Stimulated activated CD4-positive, alpha-beta T cell treated with anti-CD3 and anti-CD28 coated beads, TNF-alpha, amount 100 ng/mL, for 24 hours (primary cell): ENCODE results near the gene NR5A1.

ENCODE experiments used
- DNase-seq, 3 experiments: peaks; one replicate each; pipeline ENCODE4 v3.0.0-alpha.2; 2020; ENCODE audit warnings: low read depth in 3 of 3

Gene NR5A1

DNA sequence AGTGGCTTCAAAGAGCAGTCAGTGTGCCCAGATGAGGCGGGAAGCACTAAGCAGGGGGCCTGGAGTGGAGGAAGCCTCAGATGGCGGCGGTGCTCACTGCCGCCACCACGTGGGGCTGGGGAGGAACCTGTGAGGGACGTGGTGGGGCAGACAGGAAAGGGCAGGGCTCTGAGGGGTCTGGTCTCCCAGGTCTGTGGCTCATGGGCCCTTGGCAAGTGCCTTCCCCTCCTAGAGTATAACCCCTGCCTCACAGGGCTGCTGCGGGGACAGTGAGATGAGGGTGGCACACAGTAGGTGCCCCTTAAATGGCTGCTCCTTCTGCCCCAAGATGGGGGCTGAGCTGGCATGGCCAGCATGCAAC, 26.6 kb downstream of the NR5A1 start:
- no peak for DNase-seq

DNA sequence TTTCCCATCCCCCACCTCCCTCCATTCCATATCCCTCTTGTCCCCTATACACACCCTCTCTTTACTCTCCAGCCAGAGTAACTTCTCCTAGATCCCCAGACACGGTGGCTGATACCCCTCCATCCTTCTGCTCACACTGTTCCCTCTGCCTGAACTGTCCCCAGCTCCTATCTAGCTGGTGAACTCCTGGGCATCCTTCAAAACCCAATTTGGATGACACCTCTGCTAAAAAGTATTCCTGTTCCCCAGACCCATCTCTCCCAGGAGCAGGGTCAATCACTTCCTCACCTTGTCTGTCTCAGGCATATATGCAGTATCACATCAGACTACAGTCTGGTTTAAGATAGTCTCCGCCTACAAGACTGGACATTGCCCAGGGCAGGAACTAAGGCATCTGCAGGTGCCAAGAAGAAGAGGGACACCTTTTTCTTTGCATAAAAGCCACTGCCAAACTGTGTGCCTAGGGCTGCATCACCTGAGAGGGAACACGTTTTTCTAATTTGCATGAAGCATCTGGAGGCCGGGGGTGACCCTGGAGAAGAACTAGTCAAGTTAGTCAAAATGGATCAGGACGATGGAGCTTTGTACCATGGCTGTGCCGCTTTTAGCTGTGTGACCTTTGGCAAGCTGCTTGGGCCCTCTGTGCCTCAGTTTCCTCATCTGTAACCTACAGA, 27.1 kb downstream of the NR5A1 start:
- DNase-seq, result no peak

DNA sequence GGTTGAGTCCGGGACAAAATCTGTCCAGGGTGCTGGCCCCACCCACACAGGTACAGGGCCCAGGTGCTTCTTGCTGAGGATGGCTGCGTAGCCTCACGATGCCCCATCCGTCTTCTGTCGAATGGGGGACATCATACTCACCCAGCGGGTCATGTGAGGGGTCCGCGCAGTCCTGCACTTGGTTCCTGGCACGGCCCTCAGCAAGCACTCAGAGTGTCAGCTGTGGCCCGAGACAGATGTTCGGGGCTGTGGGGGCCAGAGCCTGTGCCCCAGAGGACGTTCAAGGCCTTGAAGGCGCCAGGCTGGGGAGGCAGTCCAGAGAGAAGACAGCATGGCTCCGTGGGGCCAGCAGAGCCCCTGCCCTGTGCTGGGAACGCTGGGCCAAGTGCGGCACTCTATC, 27.8 kb downstream of the NR5A1 start:
- DNase-seq, result no peak

DNA sequence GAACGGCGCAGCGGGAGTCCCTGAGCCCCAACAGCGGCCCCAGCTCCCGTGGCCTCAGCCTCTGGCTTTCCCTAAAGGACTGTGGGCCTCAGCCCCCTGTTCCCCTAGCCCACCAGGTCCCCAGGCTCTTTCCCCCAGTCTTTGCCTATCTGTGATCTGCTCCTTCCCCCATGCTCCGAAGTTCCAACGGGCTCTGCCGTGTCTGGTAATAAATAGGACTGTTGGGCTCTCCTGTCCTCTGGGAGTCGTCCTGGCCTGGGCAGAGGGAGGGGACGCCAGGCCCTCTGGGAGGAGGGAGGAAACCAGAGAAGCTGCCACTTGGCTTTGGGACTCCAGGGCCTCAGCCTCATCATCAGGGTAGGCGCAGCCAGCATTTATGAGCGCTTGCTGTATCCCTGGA, 28.8 kb downstream of the NR5A1 start:
- no peak for DNase-seq

DNA sequence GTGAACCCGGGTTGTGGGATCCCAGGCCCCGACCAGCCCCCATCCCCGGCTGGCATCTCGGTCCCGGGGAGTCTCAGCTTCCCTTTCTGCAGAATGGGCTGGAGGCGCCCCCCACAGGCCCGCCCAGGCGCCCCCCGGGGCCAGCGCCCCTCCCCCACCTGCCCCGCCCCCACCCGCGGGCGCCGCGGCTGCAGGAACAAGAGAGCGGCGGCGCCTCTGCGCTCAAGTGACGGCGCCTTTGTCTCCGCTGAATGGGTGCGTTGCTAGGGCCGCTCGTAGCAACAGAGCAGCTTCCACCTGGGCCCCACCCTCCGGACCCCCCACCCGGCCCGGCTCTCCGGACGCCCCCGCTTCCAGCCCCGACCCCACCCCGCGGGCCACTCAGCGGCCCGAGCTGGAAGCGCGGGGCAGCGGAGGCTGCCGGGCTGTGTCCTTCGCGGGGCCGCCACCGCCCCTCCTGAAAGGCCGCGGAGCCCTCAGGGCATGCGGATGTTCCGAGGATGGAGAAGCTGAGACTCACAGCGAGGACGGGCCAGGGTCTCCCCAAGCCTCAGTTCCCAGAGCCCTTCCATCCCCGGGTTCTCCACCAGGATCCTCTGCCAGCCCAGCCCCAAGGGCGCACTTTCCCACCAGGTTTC, 29.4 kb downstream of the NR5A1 start:
- DNase-seq, result no peak

DNA sequence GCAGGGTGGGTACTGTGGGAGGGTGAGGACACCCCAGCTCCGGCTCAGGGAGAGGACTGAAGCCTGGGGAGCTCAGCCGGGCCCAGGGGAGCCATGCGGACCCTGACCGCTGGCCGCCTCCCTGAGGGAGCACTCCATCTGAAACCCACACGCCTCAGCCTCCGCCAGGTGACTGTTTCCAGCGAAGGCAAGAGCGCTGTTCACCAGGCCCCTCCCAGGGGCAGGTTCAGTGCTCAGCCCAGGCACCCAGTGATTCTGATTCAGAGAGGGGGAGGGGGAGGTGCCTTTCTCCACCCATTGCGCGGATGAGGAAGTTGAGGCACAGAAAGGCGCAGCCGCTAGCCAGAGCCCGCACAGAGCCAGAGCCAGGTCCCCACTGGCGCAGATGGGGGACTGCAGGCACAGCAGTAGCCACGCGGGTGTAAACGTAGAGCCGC, 30.0 kb downstream of the NR5A1 start:
- no peak for DNase-seq

DNA sequence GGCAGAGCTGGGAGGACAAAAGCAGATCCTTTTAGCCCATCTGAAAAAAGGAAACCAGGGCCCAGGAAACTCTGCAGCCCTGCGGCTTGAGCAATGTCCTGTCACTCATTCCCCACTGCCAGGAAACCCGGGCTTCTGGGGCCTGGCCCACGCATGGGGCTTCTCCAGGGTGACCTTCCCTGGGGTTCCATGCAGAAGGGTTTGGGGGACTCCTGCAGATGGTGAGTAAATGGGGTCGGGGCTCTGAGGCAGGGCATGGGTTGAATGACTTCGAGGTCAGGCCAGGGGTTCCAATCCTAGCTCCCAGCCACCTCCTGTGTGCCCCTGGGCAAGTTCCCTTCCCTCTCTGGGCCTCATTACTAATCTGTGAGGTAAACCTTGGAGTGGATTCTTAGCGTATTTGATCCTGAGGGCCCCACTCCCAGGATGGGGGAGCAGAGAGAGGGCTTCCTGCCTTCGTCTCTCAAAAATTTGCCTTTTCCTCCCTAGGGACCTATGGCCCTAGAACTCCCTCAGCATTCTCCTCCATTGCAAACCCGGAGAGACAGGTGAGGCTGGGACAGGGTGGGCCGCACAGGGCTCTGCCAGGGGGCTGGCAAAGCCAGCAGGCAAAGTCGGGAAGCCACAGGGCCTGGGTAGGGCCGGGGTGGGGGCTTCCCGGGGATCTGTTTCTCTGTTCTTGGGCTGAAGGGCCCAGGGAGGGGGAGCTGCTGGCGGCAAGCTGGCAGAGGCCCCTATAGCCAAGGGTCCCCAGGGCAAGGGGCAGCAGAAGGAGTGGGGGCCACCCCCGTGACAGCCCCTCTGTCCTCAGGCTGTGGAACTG, 31.1 kb downstream of the NR5A1 start:
- no peak for DNase-seq

DNA sequence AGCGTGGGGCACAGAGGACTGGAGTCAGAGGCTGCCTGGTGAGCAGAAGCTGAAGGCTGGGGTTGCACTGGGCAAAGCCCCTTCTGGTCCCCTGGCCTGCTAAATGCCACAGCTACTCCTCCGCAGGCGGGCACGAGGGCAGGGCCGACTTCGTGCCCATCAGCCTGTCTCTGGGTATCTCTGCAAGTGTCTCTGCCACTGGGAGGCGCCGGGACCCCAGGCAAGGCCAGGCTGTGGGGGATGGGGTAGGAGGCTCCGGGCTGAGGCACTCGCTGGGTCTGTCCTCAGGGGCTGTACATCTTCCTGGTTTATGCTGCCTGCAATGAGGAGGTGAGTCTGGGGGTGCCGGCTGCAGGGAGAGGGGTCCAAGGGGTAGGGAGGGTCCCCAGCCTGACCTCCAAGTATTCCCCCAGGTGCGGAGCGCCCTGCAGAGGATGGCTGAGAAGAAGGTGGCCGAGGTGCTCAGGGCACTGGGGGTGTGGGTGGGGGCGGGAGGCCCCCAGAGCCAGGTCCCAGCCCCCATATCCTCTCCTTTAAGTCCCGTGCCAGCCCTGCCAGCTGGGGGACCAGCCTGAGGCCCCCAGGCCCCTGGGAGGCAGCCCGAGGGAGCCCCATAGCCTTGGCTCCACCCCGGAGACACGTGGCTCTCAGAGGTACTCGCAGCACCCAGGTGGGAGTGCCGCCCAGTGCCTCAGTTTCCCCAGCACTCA, 31.9 kb downstream of the NR5A1 start:
- no peak for DNase-seq

DNA sequence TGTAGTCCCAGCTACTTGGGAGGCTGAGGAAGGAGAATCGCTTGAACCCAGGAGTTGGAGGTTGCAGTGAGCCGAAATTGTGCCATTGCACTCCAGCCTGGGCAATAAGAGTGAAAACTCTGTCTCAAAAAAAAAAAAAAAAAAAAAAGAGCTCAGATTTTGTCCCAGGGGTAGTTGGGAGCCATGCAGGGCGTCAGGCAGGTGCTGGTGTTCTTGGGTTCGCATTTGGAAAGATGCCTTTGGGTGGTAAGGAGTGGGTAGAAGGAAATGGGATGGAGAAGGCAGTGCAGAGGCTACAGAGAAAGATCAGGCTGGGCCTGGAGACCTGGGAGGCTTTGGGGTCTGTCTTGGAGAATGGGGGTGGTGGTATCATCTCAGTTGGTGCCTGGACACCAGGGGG, 33.0 kb downstream of the NR5A1 start:
- DNase-seq, result no peak

DNA sequence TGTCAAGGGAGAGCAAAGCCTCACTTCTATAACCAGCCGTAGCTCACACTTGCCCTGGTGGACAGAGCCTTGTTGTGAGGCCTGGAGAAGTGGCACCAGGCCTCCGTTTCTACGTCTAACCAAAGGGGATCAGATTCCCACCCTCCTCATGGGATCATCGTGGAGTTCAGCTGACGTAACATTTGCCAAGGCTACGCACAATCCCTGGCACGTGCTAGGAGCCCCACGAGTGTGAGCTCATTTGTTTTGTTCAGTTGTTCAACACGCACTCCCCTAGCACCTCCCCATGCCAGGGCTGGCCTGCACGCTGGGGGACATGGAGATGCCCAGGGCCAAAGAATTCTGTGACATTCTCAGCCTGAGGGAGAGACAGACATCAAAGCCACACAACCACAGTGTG, 33.9 kb downstream of the NR5A1 start:
- DNase-seq, result no peak

DNA sequence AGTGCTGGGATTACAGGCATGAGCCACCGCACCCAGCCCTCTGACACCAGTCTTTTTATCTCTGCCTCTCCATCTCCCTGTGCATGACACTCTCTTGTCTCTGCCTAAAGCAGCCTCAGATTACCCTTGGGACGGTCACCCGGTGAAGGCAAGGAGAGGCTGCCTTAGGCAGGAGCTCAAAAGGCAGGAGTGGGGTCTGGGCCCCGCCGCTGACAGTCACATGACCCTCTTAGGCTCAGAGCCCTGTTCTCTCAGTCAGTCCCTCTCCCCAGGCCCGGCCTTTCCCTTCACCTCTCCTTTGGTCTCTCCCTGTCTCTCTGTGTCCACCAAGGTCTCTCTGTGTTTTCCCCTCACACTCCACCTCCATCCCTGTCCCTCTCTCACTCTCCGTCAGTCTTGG, 34.4 kb downstream of the NR5A1 start:
- no peak for DNase-seq

DNA sequence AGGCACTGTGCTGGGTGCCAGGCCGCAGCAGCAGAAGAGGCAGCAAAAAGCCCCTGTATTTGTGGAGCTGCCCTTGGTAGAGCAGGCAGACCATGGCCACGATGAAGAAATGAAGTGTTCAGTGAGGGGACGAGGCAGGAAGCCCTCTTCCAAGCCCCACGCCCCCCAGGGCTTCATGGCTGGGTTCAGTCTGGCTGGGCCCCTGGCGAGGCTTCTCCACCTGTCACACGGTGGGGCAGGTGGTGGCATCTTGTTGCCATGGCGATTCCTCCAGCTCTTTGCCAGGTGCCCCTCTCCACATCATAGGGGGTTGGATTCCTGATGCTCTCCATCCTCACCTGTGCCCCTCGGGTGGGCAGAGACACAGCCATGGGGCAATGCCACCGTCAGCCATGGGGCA, 35.4 kb downstream of the NR5A1 start:
- no peak for DNase-seq

DNA sequence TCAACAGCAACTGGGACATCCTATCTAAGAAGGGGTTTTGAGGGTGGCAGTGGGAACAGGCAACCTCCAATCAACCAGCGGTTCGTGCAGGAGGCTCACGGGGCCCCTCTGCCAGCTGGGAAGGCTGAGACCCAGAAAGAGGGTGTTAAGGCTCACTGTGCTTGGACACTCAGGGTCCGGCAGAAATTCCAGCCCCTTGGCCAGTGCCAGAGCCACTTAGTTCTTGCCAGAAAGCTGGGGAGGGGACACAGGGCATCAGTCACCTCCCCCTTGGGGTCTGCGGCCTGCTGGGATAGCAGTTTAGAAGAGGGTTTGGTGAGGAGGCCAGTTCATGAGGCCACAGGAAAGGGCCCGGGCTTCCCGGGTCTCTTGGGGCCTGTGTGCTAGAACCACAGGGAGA, 36.5 kb downstream of the NR5A1 start:
- no peak for DNase-seq

DNA sequence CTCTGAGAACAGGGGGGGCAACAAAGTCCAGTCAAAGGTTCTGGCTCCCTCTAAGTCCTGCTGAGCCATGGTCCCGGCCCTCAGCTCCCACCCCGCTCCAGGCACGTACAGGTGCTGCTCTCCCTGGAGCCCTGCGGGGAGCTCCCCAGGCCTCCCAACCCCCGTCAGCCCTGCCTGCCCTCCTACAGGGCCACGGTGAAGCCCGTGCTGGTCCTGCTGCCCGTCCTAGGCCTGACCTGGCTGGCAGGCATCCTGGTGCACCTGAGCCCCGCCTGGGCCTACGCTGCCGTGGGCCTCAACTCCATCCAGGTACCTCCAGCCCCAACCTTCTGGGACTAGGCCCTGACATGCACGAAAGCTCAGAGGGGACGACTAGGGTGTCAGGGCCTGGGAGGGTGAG, 36.9 kb downstream of the NR5A1 start:
- no peak for DNase-seq

DNA sequence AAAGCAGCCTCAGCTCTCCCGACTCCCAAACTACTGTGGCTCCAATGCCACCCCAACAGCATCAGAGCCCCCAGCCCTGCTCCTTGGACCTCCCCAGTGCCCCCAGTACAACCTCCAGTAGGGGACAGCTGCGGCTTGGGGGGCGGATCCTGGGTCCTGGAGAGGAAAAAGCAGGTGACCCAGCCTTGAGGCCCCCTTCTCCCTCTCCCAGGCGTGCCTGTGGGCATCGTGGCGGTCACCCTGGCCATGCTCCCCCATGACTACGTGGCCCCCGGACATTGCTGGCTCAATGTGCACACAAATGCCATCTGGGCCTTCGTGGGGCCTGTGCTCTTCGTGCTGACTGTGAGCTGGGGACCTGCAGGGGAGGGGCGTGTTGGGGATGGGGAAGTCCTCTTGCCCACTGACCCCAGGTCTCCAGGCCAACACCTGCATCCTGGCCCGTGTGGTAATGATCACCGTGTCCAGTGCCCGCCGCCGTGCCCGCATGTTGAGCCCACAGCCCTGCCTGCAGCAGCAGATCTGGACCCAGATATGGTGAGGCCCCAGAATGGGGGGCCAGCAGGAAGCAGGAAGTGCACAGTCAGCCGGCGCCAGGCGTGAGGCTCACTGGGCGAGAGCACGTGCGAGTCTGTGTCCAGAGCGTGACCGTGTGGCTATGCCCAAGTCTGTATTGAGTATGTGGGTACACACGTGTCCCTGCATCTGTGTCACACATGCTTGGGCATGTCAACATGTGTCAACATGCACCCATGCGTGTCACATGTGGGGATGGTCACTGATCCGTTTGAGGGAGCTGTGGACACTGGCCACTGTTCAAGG, 38.0 kb downstream of the NR5A1 start:
- DNase-seq, result no peak

DNA sequence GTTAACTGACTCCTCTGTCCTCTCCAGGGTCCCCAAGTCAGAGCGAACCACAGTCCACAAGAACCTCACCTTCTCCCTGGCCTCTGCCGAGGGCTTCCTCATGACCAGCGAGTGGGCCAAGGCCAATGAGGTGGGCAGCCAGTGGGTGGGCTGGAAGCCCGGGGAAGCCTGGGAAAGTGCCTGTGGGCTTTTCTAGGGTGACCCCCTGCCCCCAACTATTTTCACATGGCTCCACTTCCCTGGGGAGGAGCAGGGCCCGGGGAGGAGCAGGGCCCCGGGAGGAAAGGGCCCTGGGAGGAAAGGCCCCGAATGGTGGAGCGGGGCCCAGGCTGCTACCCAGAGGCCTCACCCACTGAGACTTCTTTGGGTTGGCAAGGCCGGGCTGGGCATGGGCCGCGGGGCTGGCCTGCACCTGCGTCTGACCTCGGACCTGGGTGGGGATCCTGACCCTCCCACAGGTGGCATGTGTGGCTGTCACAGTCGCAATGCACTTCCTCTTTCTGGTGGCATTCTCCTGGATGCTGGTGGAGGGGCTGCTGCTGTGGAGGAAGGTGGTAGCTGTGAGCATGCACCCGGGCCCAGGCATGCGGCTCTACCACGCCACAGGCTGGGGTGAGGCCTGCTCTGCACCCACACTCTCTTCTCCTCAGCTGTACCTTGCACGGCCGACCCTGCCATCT, 39.0 kb downstream of the NR5A1 start:
- DNase-seq, result no peak

DNA sequence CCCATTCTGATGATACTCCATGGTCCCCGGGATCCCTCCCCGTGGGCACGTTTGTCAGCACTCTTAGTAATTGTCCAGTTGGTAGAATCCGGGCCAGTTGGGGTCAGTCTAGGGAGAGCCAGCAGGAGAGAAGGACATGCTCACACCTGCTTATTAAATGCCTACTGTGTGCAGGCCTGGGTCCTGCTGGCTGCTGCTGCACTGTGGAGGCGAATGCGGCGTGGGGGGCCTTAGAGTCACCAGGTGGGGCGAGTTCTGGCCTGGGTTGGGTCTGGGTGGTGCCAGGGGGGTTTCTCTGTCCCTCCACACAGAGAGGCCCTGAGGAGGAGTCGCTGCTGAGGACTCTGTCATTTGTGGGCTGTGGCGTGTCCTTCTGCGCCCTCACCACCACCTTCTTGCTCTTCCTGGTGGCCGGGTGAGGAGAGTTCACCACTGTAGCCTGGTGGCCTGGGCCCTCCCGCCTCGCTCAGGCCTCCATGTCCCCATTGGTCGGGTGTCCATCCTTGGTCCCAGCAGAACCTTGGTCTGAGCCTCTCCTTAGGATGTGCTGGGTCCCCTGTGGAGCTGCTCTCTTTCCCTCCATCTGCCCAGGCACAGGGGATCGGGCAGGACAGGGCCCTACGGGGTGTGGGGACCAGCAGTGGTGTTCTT, 39.7 kb downstream of the NR5A1 start:
- no peak for DNase-seq

DNA sequence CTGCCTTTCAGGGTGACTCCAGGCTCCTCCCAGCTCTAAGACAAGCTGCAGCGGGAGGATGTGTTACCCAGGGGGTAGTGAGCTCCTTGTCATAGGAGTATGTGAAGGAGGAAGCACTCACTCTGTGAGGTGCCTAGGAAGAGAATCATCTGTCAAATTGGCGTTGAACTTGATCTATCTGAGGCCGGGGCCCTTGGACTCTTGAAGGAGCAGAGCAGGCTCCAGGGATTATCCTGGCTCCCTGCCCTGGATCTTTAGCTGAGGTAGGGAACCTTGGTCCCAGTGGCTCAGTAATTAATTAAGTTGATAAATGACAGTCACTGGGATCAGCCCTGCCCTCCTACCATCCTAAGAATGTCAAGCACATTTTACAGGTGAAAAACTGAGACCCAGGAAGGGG, 41.5 kb downstream of the NR5A1 start:
- DNase-seq, result no peak

DNA sequence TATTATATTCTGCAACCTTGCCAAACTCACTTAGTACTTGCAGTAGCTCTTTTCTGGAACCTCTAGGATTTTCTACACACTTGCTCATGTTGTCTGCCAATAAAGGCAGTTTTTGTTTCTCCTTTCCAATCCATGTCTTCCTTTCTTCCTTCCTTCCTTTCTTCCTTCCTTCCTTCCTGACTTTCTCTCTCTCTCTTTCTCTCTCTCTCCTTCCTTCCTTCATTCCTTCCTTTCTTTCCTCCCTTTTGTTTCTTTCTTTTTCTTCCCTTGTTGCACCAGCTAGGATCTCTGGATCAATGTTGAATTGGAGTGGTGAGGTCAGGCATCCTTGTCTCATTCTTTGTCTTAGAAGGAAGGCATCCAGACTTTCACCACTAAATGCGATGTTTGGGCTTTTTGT, 44.5 kb downstream of the NR5A1 start:
- DNase-seq, result no peak

DNA sequence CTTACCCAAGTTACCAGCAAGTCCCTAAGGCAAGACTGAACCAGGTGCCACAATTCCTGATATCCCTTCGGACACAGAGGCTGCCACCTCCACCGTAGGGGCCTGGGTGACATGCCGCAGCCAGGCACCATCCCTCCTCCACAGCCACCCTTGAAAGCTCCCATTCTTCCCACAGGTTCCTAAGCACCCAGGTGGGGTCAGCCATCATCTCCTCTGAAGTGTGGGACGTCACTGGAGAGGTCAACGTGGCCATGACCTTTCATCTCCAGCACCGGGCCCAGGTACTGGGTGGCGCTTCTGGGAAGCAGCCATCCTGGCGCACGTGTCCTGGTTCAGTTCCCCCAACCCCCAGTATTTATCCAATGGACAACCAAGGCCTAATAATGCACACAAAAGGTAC, 48.8 kb downstream of the NR5A1 start:
- DNase-seq, result no peak
